GM10248 (cell line): Measurements from ENCODE around the gene POU2F1.

Experiments used
- CTCF ChIA-PET: fragments of 300-600 bp; sonication (Branson Sonifier 250); formaldehyde crosslinking; extraction: SDS; loops from one replicate; lab custom pipeline; 2021; ENCODE audit warnings: antibody characterized with exemption; lab: Yijun Ruan, JAX
- POLR2A ChIA-PET: fragments of 350-650 bp; sonication (Branson Sonifier 250); formaldehyde crosslinking; extraction: SDS; loops from one replicate; lab custom pipeline; 2020; ENCODE audit warnings: antibody characterized with exemption; lab: Yijun Ruan, JAX
- DNase-seq: peaks from one replicate; pipeline ENCODE4 v3.0.0; 2012; ENCODE audit errors: extremely low spot score
- CTCF ChIP-seq: IDR thresholded peaks from 2 replicates; pipeline ENCODE4 v1.5.1; 2012; ENCODE audit warnings: mild to moderate bottlenecking, low read depth; ENCODE audit errors: extremely low read depth, missing control alignments, control extremely low read depth

Gene POU2F1

GRCh38 chr1:167432780-167433179, 212.1 kb downstream of the POU2F1 start:
- DNase-seq = no peak
- TF ChIP-seq CTCF = no peak
- ChIA-PET CTCF (interaction anchor here (0.8 to 4.6 kb wide), 6 partner anchors 9 to 172 kb away, joined by 3 to 38 read pairs (median 5); no protein-coding TSS in a partner anchor), POLR2A (no interaction called here)

DNA sequence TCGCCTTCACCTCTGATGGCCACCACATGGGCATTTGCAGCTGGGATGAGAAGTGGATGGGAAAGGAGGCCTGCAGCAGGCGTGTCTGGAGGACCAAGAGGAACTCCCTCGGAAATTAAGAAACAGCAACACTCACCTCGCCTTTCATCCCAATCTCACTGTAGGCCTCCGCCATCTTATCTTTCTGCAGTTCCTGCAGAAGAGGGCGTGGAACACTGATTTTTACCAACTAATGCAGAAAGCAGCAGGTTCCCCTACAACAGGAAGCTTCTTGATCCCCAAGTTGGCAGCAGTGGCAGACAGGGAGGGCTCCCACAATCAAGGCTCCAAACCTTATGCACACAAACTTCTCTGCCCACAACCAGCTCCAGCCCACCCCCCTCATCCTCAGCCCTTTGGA, 213.2 kb downstream of the POU2F1 start:
- DNase-seq = no peak
- CTCF ChIA-PET = interaction anchor here (0.6 to 4.6 kb wide), 4 partner anchors 8 to 165 kb away, joined by 3 to 38 read pairs (median 5); no protein-coding TSS in a partner anchor
- POLR2A ChIA-PET = no interaction called here
- TF ChIP-seq CTCF = no peak

DNA sequence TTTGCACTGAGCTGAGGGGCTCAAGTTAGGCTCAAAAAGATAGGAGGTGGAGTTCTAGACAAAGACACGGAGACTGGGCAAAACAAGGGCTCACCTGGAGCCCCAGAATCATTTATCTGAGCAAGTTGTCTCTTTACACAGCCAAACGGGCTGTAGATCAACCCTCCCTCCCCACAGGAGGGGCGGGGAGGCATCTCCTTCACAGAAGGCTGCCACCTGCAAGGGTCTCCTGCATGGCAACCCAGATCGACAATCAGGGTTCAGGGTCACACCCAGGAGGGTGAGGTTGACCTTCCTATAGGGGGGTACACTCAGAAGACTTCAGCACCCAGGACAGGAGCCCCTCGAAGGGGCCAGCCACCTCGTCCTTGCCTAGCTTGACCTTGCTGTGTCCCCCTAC, 213.6 kb downstream of the POU2F1 start:
- TF ChIP-seq CTCF = no peak
- ChIA-PET POLR2A (no interaction called here), CTCF (interaction anchor here (1.5 to 4.6 kb wide), 2 partner anchors 8 to 10 kb away, joined by 3 to 38 read pairs; no protein-coding TSS in a partner anchor)
- DNase-seq = no peak

DNA sequence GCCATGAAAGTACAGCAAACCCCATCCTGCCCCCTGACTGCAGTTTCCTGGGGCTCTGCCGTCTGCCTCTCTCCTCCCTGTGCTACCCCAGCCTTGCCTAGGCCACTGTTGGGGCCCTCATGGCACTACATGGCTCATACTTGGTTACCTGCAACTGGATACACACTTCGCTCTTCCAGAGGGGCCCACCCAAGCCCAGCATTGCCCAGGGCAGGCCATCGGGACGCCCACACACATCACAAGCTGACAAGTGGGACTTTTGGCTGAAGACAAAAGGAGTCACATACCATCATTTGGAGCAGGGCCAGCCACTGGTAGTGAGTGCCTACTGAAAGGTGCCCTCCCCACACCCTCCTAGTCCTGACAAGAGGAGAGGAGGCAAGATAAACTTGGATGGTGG, 214.8 kb downstream of the POU2F1 start:
- DNase-seq = no peak
- ChIA-PET POLR2A (no interaction called here), CTCF (no interaction called here)
- no peak for TF ChIP-seq CTCF

GRCh38 chr1:167438171-167439138, 217.8 kb downstream of the POU2F1 start:
- no peak for TF ChIP-seq CTCF
- CTCF ChIA-PET = interaction anchor here (0.9 to 4.9 kb wide), 12 partner anchors 10 to 379 kb away, joined by 3 to 23 read pairs (median 4); no protein-coding TSS in a partner anchor
- DNase-seq = no peak
- POLR2A ChIA-PET = interaction anchor here (0.5 kb wide), 1 partner anchor 101 kb away, joined by 3 read pairs; no protein-coding TSS in a partner anchor

DNA sequence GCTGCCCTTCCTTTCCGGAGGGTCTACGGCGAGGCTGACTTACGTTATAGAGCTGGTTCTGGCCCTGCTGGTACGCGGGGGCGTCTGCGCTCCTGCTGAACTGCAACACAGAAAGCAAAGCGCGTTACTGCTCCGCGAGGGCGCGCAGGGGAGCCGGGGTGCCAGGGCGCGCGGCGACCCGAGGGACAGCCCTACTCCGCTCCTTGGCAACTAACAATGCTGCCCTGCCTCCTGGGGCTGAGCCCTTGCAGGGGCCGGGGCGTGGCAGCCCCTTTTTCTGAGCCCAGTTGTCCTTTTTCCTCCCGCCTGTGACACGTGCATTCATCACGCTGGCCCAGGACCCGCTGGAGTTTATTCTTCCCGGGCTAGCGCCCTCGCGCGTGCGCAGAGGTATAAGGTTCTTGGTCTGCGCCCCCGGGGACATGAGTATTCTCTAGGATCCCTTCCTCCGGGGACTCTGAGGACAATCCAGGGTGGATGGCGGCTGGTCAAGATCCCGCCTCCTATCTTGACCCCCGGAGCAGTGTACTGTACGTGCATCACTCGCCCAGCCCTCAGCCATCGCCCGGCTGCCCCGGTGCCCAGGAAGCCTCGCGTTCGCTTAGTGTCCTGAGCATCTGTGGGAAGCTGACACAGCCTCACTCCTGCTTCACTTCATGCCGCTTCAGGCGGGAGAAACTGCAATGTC, 218.8 kb downstream of the POU2F1 start:
- CTCF ChIA-PET = interaction anchor here (0.9 to 5.3 kb wide), 14 partner anchors 7 to 380 kb away, joined by 3 to 75 read pairs (median 6); no protein-coding TSS in a partner anchor
- DNase-seq = no peak
- TF ChIP-seq CTCF = peak; percentile 27
- POLR2A ChIA-PET = interaction anchor here (0.5 kb wide), 1 partner anchor 100 kb away, joined by 3 read pairs; no protein-coding TSS in a partner anchor
